B cell (primary cell): ENCODE measurements around the gene PHF21A. TPM values are rescaled to one million over a fixed set of nuclear protein-coding genes. Genes with fewer than 3 reads are reported as not detected.

Experiments used
- ATAC-seq: fragments of 200-7000 bp; cut with Tn5 transposase; one replicate; pipeline ENCODE4 v1.10.0; 2021; ENCODE audit warnings: low read depth, mild to moderate bottlenecking, moderate number of reproducible peaks, moderate library complexity
- CTCF ChIA-PET: fragments of 350-600 bp; sonication (Branson Sonifier 250); formaldehyde crosslinking; loops from one replicate; lab custom pipeline; 2021; ENCODE audit warnings: antibody characterized with exemption, inconsistent platforms; lab: Charles Lee
- POLR2A ChIA-PET: fragments of 350-600 bp; sonication (Branson Sonifier 250); formaldehyde crosslinking; loops from one replicate; lab custom pipeline; 2021; ENCODE audit warnings: antibody characterized with exemption; lab: Charles Lee
- DNase-seq: peaks from one replicate; pipeline ENCODE4 v3.0.0; 2013
- H2AFZ ChIP-seq: 2 replicates; pipeline ENCODE4 v1.6.1; 2012; ENCODE audit warnings: mild to moderate bottlenecking, low read depth, low read length; ENCODE audit not compliant: insufficient read depth, poor library complexity, severe bottlenecking
- H3K27ac ChIP-seq, 2 donors: 1 replicate in 1 of 2; 2 replicates in 1 of 2; pipeline ENCODE4 v1.5.1; 2012 to 2013; ENCODE audit warnings: low read length in 2 of 2, mild to moderate bottlenecking in 2 of 2, moderate library complexity in 1 of 2
- H3K27me3 ChIP-seq, 4 experiments: fragments of 200-600 bp in 1 of 4; sonication (generic) in 1 of 4; replicated peaks in 1 of 4; 1 replicate in 2 of 4; 2 replicates in 2 of 4; pipeline versions ENCODE4 v1.6.1 to v1.7.0; 2013 to 2016; ENCODE audit warnings: low read length in 3 of 4, mild to moderate bottlenecking in 2 of 4, mixed read lengths in 1 of 4, moderate library complexity in 1 of 4; ENCODE audit not compliant: insufficient read depth in 4 of 4, control insufficient read depth in 3 of 4; ENCODE audit errors: control extremely low read depth in 1 of 4
- H3K36me3 ChIP-seq, 2 experiments: replicated peaks in 1 of 2; 1 replicate in 1 of 2; 2 replicates in 1 of 2; pipeline versions ENCODE4 v1.6.1 to v1.7.1; 2013; ENCODE audit warnings: low read length in 1 of 2; ENCODE audit not compliant: insufficient read depth in 2 of 2, control insufficient read depth in 1 of 2; ENCODE audit errors: control extremely low read depth in 1 of 2, extremely low read depth in 1 of 2
- H3K4me1 ChIP-seq, 2 donors: fragments of 200-600 bp in 1 of 2; sonication (generic) in 1 of 2; 1 replicate in 1 of 2; 2 replicates in 1 of 2; pipeline versions ENCODE4 v1.5.1 to v1.6.1; 2013 to 2017; ENCODE audit warnings: low read length in 2 of 2; ENCODE audit not compliant: control insufficient read depth in 2 of 2, insufficient read depth in 2 of 2
- H3K4me2 ChIP-seq: replicated peaks from 2 replicates; pipeline ENCODE3; 2012; ENCODE audit warnings: mild to moderate bottlenecking, low read depth, low read length; ENCODE audit not compliant: poor library complexity, severe bottlenecking
- H3K4me3 ChIP-seq, 5 experiments: fragments of 200-600 bp in 1 of 5; sonication (generic) in 1 of 5; 1 replicate in 3 of 5; 2 replicates in 2 of 5; pipeline versions ENCODE4 v1.5.1 to v1.7.0; 2011 to 2016; ENCODE audit warnings: low read length in 4 of 5, mild to moderate bottlenecking in 4 of 5, low read depth in 2 of 5, control low read depth in 1 of 5, moderate library complexity in 1 of 5; ENCODE audit not compliant: insufficient read depth in 1 of 5; ENCODE audit errors: control extremely low read depth in 1 of 5, extremely low read depth in 1 of 5
- H3K79me2 ChIP-seq: fragments of 200-600 bp; sonication (generic); one replicate; pipeline ENCODE4 v1.6.0; 2016; ENCODE audit warnings: low read length; ENCODE audit not compliant: control insufficient read depth, insufficient read depth
- H3K9ac ChIP-seq: fragments of 200-600 bp; sonication (generic); 2 replicates; pipeline ENCODE4 v1.6.1; 2017; ENCODE audit warnings: mild to moderate bottlenecking, low read length, moderate library complexity
- H3K9me3 ChIP-seq, 3 donors: one replicate each; pipeline versions ENCODE4 v1.6.1 to v1.7.1; 2013; ENCODE audit warnings: low read length in 2 of 3; ENCODE audit not compliant: control insufficient read depth in 2 of 3, insufficient read depth in 1 of 3; ENCODE audit errors: control extremely low read depth in 1 of 3
- H4K20me1 ChIP-seq: 2 replicates; pipeline ENCODE4 v1.6.0; 2012; ENCODE audit warnings: mild to moderate bottlenecking, low read length; ENCODE audit not compliant: insufficient read depth, control insufficient read depth, poor library complexity, severe bottlenecking
- H3K27ac Mint-ChIP-seq: one replicate; pipeline ENCODE4 v1.8.0; 2021; ENCODE audit warnings: mixed read lengths
- H3K27me3 Mint-ChIP-seq: one replicate; pipeline ENCODE4 v1.8.0; 2021; ENCODE audit warnings: mixed read lengths
- H3K4me1 Mint-ChIP-seq: one replicate; pipeline ENCODE4 v1.8.0; 2021; ENCODE audit warnings: mixed read lengths
- H3K4me3 Mint-ChIP-seq: one replicate; pipeline ENCODE4 v1.8.0; 2021; ENCODE audit warnings: mixed read lengths
- H3K9me3 Mint-ChIP-seq: one replicate; pipeline ENCODE4 v1.8.0; 2022; ENCODE audit warnings: mixed read lengths; ENCODE audit not compliant: insufficient read depth
- EZH2 ChIP-seq: IDR thresholded peaks from 2 replicates; pipeline ENCODE4 v1.6.1; 2012; ENCODE audit warnings: borderline replicate concordance, low read depth, mild to moderate bottlenecking, moderate library complexity, low read length; ENCODE audit not compliant: insufficient read depth, poor library complexity, severe bottlenecking
- WGBS: methylation state at CpG from one replicate; pipeline ENCODE4 v1.1.5; 2013; ENCODE audit warnings: missing lambda C conversion rate; ENCODE audit not compliant: insufficient coverage; 5-methylcytosine and 5-hydroxymethylcytosine counted together
- intact Hi-C: fragments of 100-400 bp; cut with micrococcal nuclease; formaldehyde crosslinking; loops from one replicate; pipeline ENCODE4 v1.10.0; 2022
- polyA plus RNA-seq: library from polyadenylated mRNA; depleted of rRNA; stranded (reverse); fragments of >200 nt; gene quantifications from 2 replicates; pipeline ENCODE4 v1.2.3, GENCODE V29; 2012
- total RNA-seq, 2 donors: library from RNA; stranded (reverse); fragments of 120-200 nt in 1 of 2; gene quantifications; 1 replicate in 1 of 2; 2 replicates in 1 of 2; pipeline versions ENCODE4 v1.2.3 to v1.2.4, GENCODE V29; 2013 to 2022
- TF ChIP-seq, protein P1 (sequence below): fragments of 200-600 bp; IDR thresholded peaks from one replicate; pipeline ENCODE4 v1.8.0; 2022; ENCODE audit warnings: antibody characterized with exemption, mild to moderate bottlenecking

Gene PHF21A
- total and polyA plus RNA-seq, 2 donors (not counting 1 experiment from before 2014, with no cell fraction given) = 41.9 to 103 TPM

DNA sequence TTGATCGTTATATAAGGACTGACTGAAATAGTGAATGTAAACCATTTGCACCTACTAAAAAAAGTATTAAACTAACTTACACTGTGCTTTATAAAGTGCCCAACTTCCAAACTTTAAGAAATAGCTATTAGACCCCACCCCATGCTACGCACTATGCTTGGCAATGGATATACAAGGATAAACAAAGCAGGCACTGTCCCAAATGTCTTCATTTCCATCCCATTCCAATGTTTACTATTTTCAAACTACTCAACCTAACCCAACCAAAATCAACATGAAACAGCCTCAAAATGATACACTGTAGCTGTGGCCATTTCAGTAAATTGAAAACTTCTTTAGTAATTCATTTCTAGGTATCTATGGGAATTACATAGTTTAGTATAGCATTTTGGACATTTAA lies 12.5 kb downstream of the PHF21A start:
- peaks cover 94% of the 10 kb centered on the region for H3K79me2 ChIP-seq
- Mint-ChIP-seq H3K4me3 (no peak overlapping the region), H3K4me1 (peaks cover 24% of the 10 kb centered on the region), H3K9me3 (no peaks in the 10 kb centered on the region), H3K27me3 (no peaks in the 10 kb centered on the region), H3K27ac (no peak overlapping the region)
- intact Hi-C loops = no loop called here
- H3K9me3 ChIP-seq = no peaks in the 10 kb centered on the region
- peaks cover 51% of the 10 kb centered on the region for H4K20me1 ChIP-seq
- no peak overlapping the region for H3K27ac ChIP-seq
- H3K9ac ChIP-seq = no peak overlapping the region
- no peak for TF ChIP-seq EZH2
- TF ChIP-seq, protein P1, sequence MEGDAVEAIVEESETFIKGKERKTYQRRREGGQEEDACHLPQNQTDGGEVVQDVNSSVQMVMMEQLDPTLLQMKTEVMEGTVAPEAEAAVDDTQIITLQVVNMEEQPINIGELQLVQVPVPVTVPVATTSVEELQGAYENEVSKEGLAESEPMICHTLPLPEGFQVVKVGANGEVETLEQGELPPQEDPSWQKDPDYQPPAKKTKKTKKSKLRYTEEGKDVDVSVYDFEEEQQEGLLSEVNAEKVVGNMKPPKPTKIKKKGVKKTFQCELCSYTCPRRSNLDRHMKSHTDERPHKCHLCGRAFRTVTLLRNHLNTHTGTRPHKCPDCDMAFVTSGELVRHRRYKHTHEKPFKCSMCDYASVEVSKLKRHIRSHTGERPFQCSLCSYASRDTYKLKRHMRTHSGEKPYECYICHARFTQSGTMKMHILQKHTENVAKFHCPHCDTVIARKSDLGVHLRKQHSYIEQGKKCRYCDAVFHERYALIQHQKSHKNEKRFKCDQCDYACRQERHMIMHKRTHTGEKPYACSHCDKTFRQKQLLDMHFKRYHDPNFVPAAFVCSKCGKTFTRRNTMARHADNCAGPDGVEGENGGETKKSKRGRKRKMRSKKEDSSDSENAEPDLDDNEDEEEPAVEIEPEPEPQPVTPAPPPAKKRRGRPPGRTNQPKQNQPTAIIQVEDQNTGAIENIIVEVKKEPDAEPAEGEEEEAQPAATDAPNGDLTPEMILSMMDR = no peak
- H3K27me3 ChIP-seq = no peaks in the 10 kb centered on the region
- no peak overlapping the region for H3K4me3 ChIP-seq
- WGBS = 100% methylated on average over 1 of the region's 2 CpGs
- no peak for DNase-seq
- no peaks in the 10 kb centered on the region for H3K36me3 ChIP-seq
- POLR2A ChIA-PET = no interaction called here
- no peak overlapping the region for H2AFZ ChIP-seq
- ATAC-seq = no peak
- CTCF ChIA-PET = no interaction called here
- peaks cover 0 to 4% of the 10 kb centered on the region in 2 donors for H3K4me1 ChIP-seq
- no peak overlapping the region for H3K4me2 ChIP-seq

DNA sequence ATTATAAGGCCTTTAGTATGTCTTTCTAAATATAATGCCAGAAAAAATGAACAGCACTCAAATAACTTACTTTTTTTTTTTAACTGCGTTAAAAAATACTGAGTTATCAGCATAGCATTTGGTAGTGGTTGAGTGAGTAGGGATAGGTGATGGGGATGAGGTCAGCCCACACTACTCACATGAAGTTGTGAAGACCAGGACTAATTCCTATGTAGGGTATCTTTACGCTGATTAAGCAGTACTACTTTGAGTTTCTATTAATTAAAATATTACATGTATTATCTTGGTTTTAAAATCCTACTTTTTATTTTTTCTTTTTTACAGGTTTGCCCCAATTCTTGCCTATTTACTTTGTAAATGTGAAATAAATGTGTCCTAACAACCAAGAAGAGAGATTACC lies 13.5 kb downstream of the PHF21A start:
- no peak overlapping the region for H3K4me2 ChIP-seq
- H2AFZ ChIP-seq = no peak overlapping the region
- Mint-ChIP-seq H3K27me3 (no peaks in the 10 kb centered on the region), H3K4me3 (no peak overlapping the region), H3K27ac (no peak overlapping the region), H3K4me1 (peaks cover 20% of the 10 kb centered on the region), H3K9me3 (no peaks in the 10 kb centered on the region)
- ATAC-seq (no peak), DNase-seq (no peak)
- no CpG with 5 or more reads among the region's 2 CpGs for WGBS
- intact Hi-C loops = no loop called here
- no peaks in the 10 kb centered on the region for H3K36me3 ChIP-seq
- TF ChIP-seq, protein P1 = no peak
- TF ChIP-seq EZH2 = no peak
- no peaks in the 10 kb centered on the region for H3K9me3 ChIP-seq
- no peaks in the 10 kb centered on the region for H3K4me1 ChIP-seq
- H3K27ac ChIP-seq = no peak overlapping the region
- H3K27me3 ChIP-seq = no peaks in the 10 kb centered on the region
- POLR2A ChIA-PET = no interaction called here
- H3K9ac ChIP-seq = no peak overlapping the region
- H4K20me1 ChIP-seq = peaks cover 47% of the 10 kb centered on the region
- H3K79me2 ChIP-seq = peaks cover 93% of the 10 kb centered on the region
- H3K4me3 ChIP-seq = no peak overlapping the region
- CTCF ChIA-PET = no interaction called here
